ENCODE measurements around the gene RECK. TPM values are rescaled to one million over a fixed set of nuclear protein-coding genes. Genes with fewer than 3 reads are reported as not detected.
A peak's percentile ranks its signal among the peaks of the same experiment; 100 is the strongest.
"Not testable (repeated sequence)": the region's sequence is repeated elsewhere in the genome, so short reads cannot be mapped to it uniquely, and the experiment has no call there.

Gene RECK
- total and polyA plus RNA-seq, 2 experiments from 2014 or later: 127 to 165 TPM

- H3F3A ChIP-seq (ENCODE audit: insufficient read depth): peaks cover 35% of the 10 kb centered on the region
- H3K79me2 ChIP-seq (ENCODE audit: insufficient read depth): no peaks in the 10 kb centered on the region
- 58 to 61% methylated on average over 7 of the region's 7 CpGs for WGBS, 2 experiments (ENCODE audit: low coverage in 1 of 2, low lambda C conversion rate in 2 of 2, missing lambda C conversion rate in 2 of 2)
Measured at GRCh38 chr9:36126016-36126730, 89.5 kb downstream of the RECK start.

GRCh38 chr9:36127652-36128244, 91.0 kb downstream of the RECK start:
- Histone ChIP-seq H3K9me3 (ENCODE audit: low read depth) (no peaks in the 10 kb centered on the region), H3K4me3 (no peak overlapping the region), H2AFZ (no peak overlapping the region), H3K4me2 (ENCODE audit: unreplicated experiment) (no peak overlapping the region), H3K4me1 (ENCODE audit: insufficient read depth) (no peaks in the 10 kb centered on the region), H3K27me3 (replicated peaks; ENCODE audit: insufficient read depth) (no peaks in the 10 kb centered on the region), H4K20me1 (ENCODE audit: insufficient read depth) (no peaks in the 10 kb centered on the region), H3K79me2 (ENCODE audit: insufficient read depth) (no peaks in the 10 kb centered on the region), H3K36me3 (ENCODE audit: low read depth) (peaks cover 26% of the 10 kb centered on the region), H3K9me2 (ENCODE audit: insufficient read depth) (no peaks in the 10 kb centered on the region), H3F3A (ENCODE audit: insufficient read depth) (peaks cover 36% of the 10 kb centered on the region), H3K9ac (no peak overlapping the region), H3K27ac (no peak overlapping the region)
- in situ Hi-C loops (cut with MboI): no loop called here
- WGBS, 2 experiments (ENCODE audit: low coverage in 1 of 2, low lambda C conversion rate in 2 of 2, missing lambda C conversion rate in 2 of 2): 76 to 78% methylated on average over 5 of the region's 5 CpGs
- TF ChIP-seq EZH2 (IDR thresholded peaks at IDR 0.05; ENCODE audit: insufficient read depth, poor library complexity, severe bottlenecking) (no peak), EZH2phosphoT487 (IDR thresholded peaks at IDR 0.05; ENCODE audit: insufficient read depth, low read depth) (no peak)
- DNase-seq: no peak

More at GRCh38 chr9:36126016-36126730, 89.5 kb downstream of the RECK start:
- DNase-seq: no peak
- Histone ChIP-seq H2AFZ (no peak overlapping the region), H3K36me3 (ENCODE audit: low read depth) (peaks cover 41% of the 10 kb centered on the region), H3K9me3 (ENCODE audit: low read depth) (no peaks in the 10 kb centered on the region), H3K4me2 (ENCODE audit: unreplicated experiment) (no peak overlapping the region), H3K4me1 (ENCODE audit: insufficient read depth) (no peaks in the 10 kb centered on the region), H3K27ac (no peak overlapping the region), H3K9ac (no peak overlapping the region), H3K9me2 (ENCODE audit: insufficient read depth) (no peaks in the 10 kb centered on the region), H3K4me3 (no peak overlapping the region), H4K20me1 (ENCODE audit: insufficient read depth) (no peaks in the 10 kb centered on the region), H3K27me3 (replicated peaks; ENCODE audit: insufficient read depth) (no peaks in the 10 kb centered on the region)
- TF ChIP-seq EZH2 (IDR thresholded peaks at IDR 0.05; ENCODE audit: insufficient read depth, poor library complexity, severe bottlenecking) (no peak), EZH2phosphoT487 (IDR thresholded peaks at IDR 0.05; ENCODE audit: insufficient read depth, low read depth) (no peak)
- in situ Hi-C loops (cut with MboI): no loop called here

GRCh38 chr9:36128349-36128748, 91.6 kb downstream of the RECK start:
- Histone ChIP-seq H3K9me3 (ENCODE audit: low read depth) (no peaks in the 10 kb centered on the region), H3K4me1 (ENCODE audit: insufficient read depth) (no peaks in the 10 kb centered on the region), H3K27ac (no peak overlapping the region), H3K79me2 (ENCODE audit: insufficient read depth) (no peaks in the 10 kb centered on the region), H2AFZ (no peak overlapping the region), H3K36me3 (ENCODE audit: low read depth) (peaks cover 20% of the 10 kb centered on the region), H3K9me2 (ENCODE audit: insufficient read depth) (no peaks in the 10 kb centered on the region), H4K20me1 (ENCODE audit: insufficient read depth) (no peaks in the 10 kb centered on the region), H3K4me3 (no peak overlapping the region), H3K27me3 (replicated peaks; ENCODE audit: insufficient read depth) (no peaks in the 10 kb centered on the region), H3F3A (ENCODE audit: insufficient read depth) (peaks cover 30% of the 10 kb centered on the region), H3K4me2 (ENCODE audit: unreplicated experiment) (no peak overlapping the region), H3K9ac (no peak overlapping the region)
- no peak for DNase-seq
- in situ Hi-C loops (cut with MboI): no loop called here
- TF ChIP-seq EZH2 (IDR thresholded peaks at IDR 0.05; ENCODE audit: insufficient read depth, poor library complexity, severe bottlenecking): no peak
- TF ChIP-seq EZH2phosphoT487 (IDR thresholded peaks at IDR 0.05; ENCODE audit: insufficient read depth, low read depth): no peak
- WGBS, 2 experiments (ENCODE audit: low coverage in 1 of 2, low lambda C conversion rate in 2 of 2, missing lambda C conversion rate in 2 of 2): 18% methylated on average over 8 of the region's 8 CpGs

- Histone ChIP-seq H3K4me3 (no peak overlapping the region), H3K9me3 (ENCODE audit: low read depth) (no peaks in the 10 kb centered on the region), H3F3A (ENCODE audit: insufficient read depth) (peaks cover 24% of the 10 kb centered on the region), H3K27me3 (replicated peaks; ENCODE audit: insufficient read depth) (no peaks in the 10 kb centered on the region), H3K9ac (no peak overlapping the region), H2AFZ (no peak overlapping the region), H3K79me2 (ENCODE audit: insufficient read depth) (no peaks in the 10 kb centered on the region), H3K9me2 (ENCODE audit: insufficient read depth) (no peaks in the 10 kb centered on the region), H3K4me2 (ENCODE audit: unreplicated experiment) (no peak overlapping the region), H3K27ac (no peak overlapping the region), H4K20me1 (ENCODE audit: insufficient read depth) (no peaks in the 10 kb centered on the region), H3K36me3 (ENCODE audit: low read depth) (peaks cover 12% of the 10 kb centered on the region), H3K4me1 (ENCODE audit: insufficient read depth) (no peaks in the 10 kb centered on the region)
- no peak for DNase-seq
- no peak for TF ChIP-seq EZH2 (IDR thresholded peaks at IDR 0.05; ENCODE audit: insufficient read depth, poor library complexity, severe bottlenecking)
- in situ Hi-C loops (cut with MboI): no loop called here
- 88 to 90% methylated on average over 12 of the region's 12 CpGs for WGBS, 2 experiments (ENCODE audit: low coverage in 1 of 2, low lambda C conversion rate in 2 of 2, missing lambda C conversion rate in 2 of 2)
Measured at GRCh38 chr9:36129139-36129538, 92.4 kb downstream of the RECK start.

- H3K79me2 ChIP-seq (ENCODE audit: insufficient read depth); H3K9me3 ChIP-seq (ENCODE audit: low read depth); H3K4me3 ChIP-seq; DNase-seq; H2AFZ ChIP-seq; H3K4me2 ChIP-seq (ENCODE audit: unreplicated experiment); H3K9me2 ChIP-seq (ENCODE audit: insufficient read depth); H3K36me3 ChIP-seq (ENCODE audit: low read depth); H3K27me3 ChIP-seq (replicated peaks; ENCODE audit: insufficient read depth); H3K4me1 ChIP-seq (ENCODE audit: insufficient read depth); H4K20me1 ChIP-seq (ENCODE audit: insufficient read depth); in situ Hi-C loops (cut with MboI); H3K9ac ChIP-seq: not testable (repeated sequence)
- peak overlapping the region; percentile 28 for H3K27ac ChIP-seq
- 96 to 97% methylated on average over 7 of the region's 7 CpGs for WGBS, 2 experiments (ENCODE audit: low coverage in 1 of 2, low lambda C conversion rate in 2 of 2, missing lambda C conversion rate in 2 of 2)
- peaks cover 14% of the 10 kb centered on the region for H3F3A ChIP-seq (ENCODE audit: insufficient read depth)
Measured at GRCh38 chr9:36131666-36132065, 95.0 kb downstream of the RECK start.
